Fibroblast of skin of right quadriceps (primary cell): ENCODE data around the gene ZNF880.
"Not testable (repeated sequence)": the region's sequence is repeated elsewhere in the genome, so short reads cannot be mapped to it uniquely, and the experiment has no call there.

Experiments used
- DNase-seq: peaks from one replicate; pipeline ENCODE4 v3.0.0-alpha.2; 2013

Gene ZNF880

GRCh38 chr19:52369559-52370340 lies at the start of gene ZNF880:
TSS of gene ZNF880 (plus strand) at chr19:52369923. CDS start at chr19:52369966, 43 bp downstream.
- peak; percentile 94 for DNase-seq

- DNase-seq: no peak
These were observed 47.3 kb upstream of the ZNF880 start for GRCh38 chr19:52322429-52322828.

GRCh38 chr19:52331757-52332156 lies 38.0 kb upstream of the ZNF880 start:
- peak; percentile 9 for DNase-seq

GRCh38 chr19:52335768-52336116 lies 34.0 kb upstream of the ZNF880 start:
- no peak for DNase-seq

GRCh38 chr19:52336117-52336790 lies 33.5 kb upstream of the ZNF880 start, which contains the start of gene ZNF610:
TSS of gene ZNF610 (plus strand) at chr19:52336243. CDS start at chr19:52349173, 12,930 bp downstream.
- DNase-seq: peak; percentile 85

GRCh38 chr19:52336791-52337381 lies 32.8 kb upstream of the ZNF880 start:
- DNase-seq: peak; percentile 10

GRCh38 chr19:52339022-52339421 lies 30.7 kb upstream of the ZNF880 start:
- DNase-seq: not testable (repeated sequence)

GRCh38 chr19:52343548-52343947 lies 26.2 kb upstream of the ZNF880 start:
- DNase-seq: no peak

GRCh38 chr19:52345162-52345561 lies 24.6 kb upstream of the ZNF880 start:
- no peak for DNase-seq

GRCh38 chr19:52351512-52351911 lies 18.2 kb upstream of the ZNF880 start:
- DNase-seq: no peak

- no peak for DNase-seq
These were observed 3.3 kb upstream of the ZNF880 start for GRCh38 chr19:52366414-52366824.

- no peak for DNase-seq
These were observed 603 bp downstream of the ZNF880 start for GRCh38 chr19:52370341-52370710.

- DNase-seq: no peak
These were observed 21.4 kb downstream of the ZNF880 start for GRCh38 chr19:52391135-52391534.

- peak; percentile 95 for DNase-seq
These were observed 27.8 kb downstream of the ZNF880 start, which contains the start of gene ZNF528 for GRCh38 chr19:52397310-52398080. TSS of gene ZNF528 (plus strand) at chr19:52397849. CDS start at chr19:52402014, 4,165 bp downstream.

GRCh38 chr19:52398081-52398441 lies 28.3 kb downstream of the ZNF880 start:
- peak; percentile 10 for DNase-seq

GRCh38 chr19:52410276-52410675 lies 40.6 kb downstream of the ZNF880 start:
- no peak for DNase-seq

GRCh38 chr19:52415711-52416110 lies 46.0 kb downstream of the ZNF880 start:
- no peak for DNase-seq

GRCh38 chr19:52428937-52429336 lies 59.2 kb downstream of the ZNF880 start, which contains the start of gene ZNF534:
TSS of gene ZNF534 (plus strand) at chr19:52429148. CDS start at chr19:52431475, 2,327 bp downstream.
- DNase-seq: no peak
